Lower lobe of right lung (tissue), 2 donors: ENCODE data around the gene ABRACL. TPM values are rescaled to one million over a fixed set of nuclear protein-coding genes. Genes with fewer than 3 reads are reported as not detected.

ENCODE experiments used
- ATAC-seq, 2 donors: fragments of 200-7000 bp; cut with Tn5 transposase; one replicate each; pipeline ENCODE4 v1.9.1; 2020 to 2022; ENCODE audit warnings: mild to moderate bottlenecking in 2 of 2, moderate library complexity in 2 of 2
- DNase-seq: peaks from one replicate; pipeline ENCODE4 v3.0.0-alpha.2; 2020
- H3K27ac ChIP-seq: fragments of 200-600 bp; one replicate; pipeline ENCODE4 v1.8.0; 2022
- H3K27me3 ChIP-seq: fragments of 200-600 bp; one replicate; pipeline ENCODE4 v1.8.0; 2022; ENCODE audit warnings: low read depth
- H3K36me3 ChIP-seq: fragments of 200-600 bp; one replicate; pipeline ENCODE4 v1.8.0; 2022; ENCODE audit warnings: mild to moderate bottlenecking
- H3K4me1 ChIP-seq: fragments of 200-600 bp; one replicate; pipeline ENCODE4 v1.8.0; 2022
- H3K4me3 ChIP-seq: fragments of 200-600 bp; one replicate; pipeline ENCODE4 v1.8.0; 2022; ENCODE audit warnings: mild to moderate bottlenecking
- H3K9me3 ChIP-seq: fragments of 200-600 bp; one replicate; pipeline ENCODE4 v1.8.0; 2022
- CTCF ChIP-seq: fragments of 200-600 bp; IDR thresholded peaks from one replicate; pipeline ENCODE4 v1.8.0; 2022; ENCODE audit warnings: antibody characterized with exemption, mild to moderate bottlenecking
- intact Hi-C: fragments of 100-400 bp; cut with DNase I; formaldehyde crosslinking; loops from one replicate; pipeline ENCODE4 v1.11.0; 2022
- total RNA-seq: library from RNA; stranded (reverse); fragmentation: NEBNext Ultra II Directional; extraction: Animal tissue kit (Norgen Biotek cat#: 25700); gene quantifications from one replicate; pipeline ENCODE4 v1.2.1, GENCODE V29; 2021
- donor health status: DM: no; HTN: yes; CAD: no; lungs with severe emphysema.

ABRACL gene
- total RNA-seq, 1 donor from 2014 or later = 42.4 TPM

- ATAC-seq (peak; percentile 26 to 29), DNase-seq (no peak)
- TF ChIP-seq CTCF = no peak
- Histone ChIP-seq H3K36me3 (no peaks in the 10 kb centered on the region), H3K4me3 (peak overlapping the region; percentile 85), H3K27ac (peak overlapping the region; percentile 87), H3K4me1 (peaks cover 26% of the 10 kb centered on the region), H3K27me3 (no peaks in the 10 kb centered on the region), H3K9me3 (no peaks in the 10 kb centered on the region)
- intact Hi-C loops = no loop called here
Measured at GRCh38 chr6:139027620-139028182, 844 bp upstream of the ABRACL start.

GRCh38 chr6:139028215-139028657, 309 bp upstream of the ABRACL start:
- Histone ChIP-seq H3K4me3 (peak overlapping the region; percentile 85), H3K9me3 (no peaks in the 10 kb centered on the region), H3K36me3 (no peaks in the 10 kb centered on the region), H3K27me3 (no peaks in the 10 kb centered on the region), H3K4me1 (peaks cover 26% of the 10 kb centered on the region), H3K27ac (peak overlapping the region; percentile 87)
- TF ChIP-seq CTCF = no peak
- intact Hi-C loops = no loop called here
- DNase-seq = no peak
- no peak for ATAC-seq

- Histone ChIP-seq H3K36me3 (peaks cover 9% of the 10 kb centered on the region), H3K9me3 (no peaks in the 10 kb centered on the region), H3K4me3 (peak overlapping the region; percentile 85), H3K4me1 (peaks cover 26% of the 10 kb centered on the region), H3K27ac (peak overlapping the region; percentile 87), H3K27me3 (no peaks in the 10 kb centered on the region)
- ATAC-seq (peak; percentile 72 to 77), DNase-seq (peak; percentile 84)
- TF ChIP-seq CTCF = no peak
- intact Hi-C loops = no loop called here
Measured at GRCh38 chr6:139029470-139030227, 1.1 kb downstream of the ABRACL start.

GRCh38 chr6:139030228-139030963, 1.9 kb downstream of the ABRACL start:
- Histone ChIP-seq H3K9me3 (no peaks in the 10 kb centered on the region), H3K36me3 (peaks cover 9% of the 10 kb centered on the region), H3K27ac (peak overlapping the region; percentile 87), H3K4me3 (peak overlapping the region; percentile 85), H3K27me3 (no peaks in the 10 kb centered on the region), H3K4me1 (peaks cover 26% of the 10 kb centered on the region)
- TF ChIP-seq CTCF = no peak
- ATAC-seq (no peak), DNase-seq (no peak)
- intact Hi-C loops = no loop called here

GRCh38 chr6:139037490-139037889, 8.9 kb downstream of the ABRACL start:
- no peak for DNase-seq
- intact Hi-C loops = no loop called here
- no peaks in the 10 kb centered on the region for H3K4me1 ChIP-seq
- TF ChIP-seq CTCF = no peak
- no peak for ATAC-seq
- peaks cover 47% of the 10 kb centered on the region for H3K36me3 ChIP-seq
- no peak overlapping the region for H3K4me3 ChIP-seq
- no peaks in the 10 kb centered on the region for H3K27me3 ChIP-seq
- no peaks in the 10 kb centered on the region for H3K9me3 ChIP-seq
- no peak overlapping the region for H3K27ac ChIP-seq
